ENCODE data around the gene CEMP1.
A peak's percentile ranks its signal among the peaks of the same experiment; 100 is the strongest.
"Not testable (repeated sequence)": the region's sequence is repeated elsewhere in the genome, so short reads cannot be mapped to it uniquely, and the experiment has no call there.

CEMP1 gene

DNA sequence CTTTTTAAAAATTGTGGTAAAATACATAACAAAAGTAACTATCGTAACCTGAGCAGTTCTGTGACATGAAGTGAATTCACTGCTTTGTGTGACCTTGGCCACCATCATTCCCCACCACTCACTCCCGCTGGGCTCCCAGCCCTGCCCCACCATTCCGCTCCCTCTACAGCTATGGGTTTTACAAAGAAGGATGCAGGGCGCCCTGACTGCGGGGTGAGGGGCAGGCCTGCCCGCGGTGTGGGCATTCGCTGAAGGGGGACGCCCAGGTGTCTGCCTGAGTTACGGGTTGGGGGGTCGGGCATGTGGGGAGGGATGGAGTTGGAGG, at the start of gene CEMP1:
CEMP1 (minus strand) TSS at position 38 of the 325 bp plus-strand sequence. CDS start 335 bp downstream, outside the sequence.
- no peak for DNase-seq

DNA sequence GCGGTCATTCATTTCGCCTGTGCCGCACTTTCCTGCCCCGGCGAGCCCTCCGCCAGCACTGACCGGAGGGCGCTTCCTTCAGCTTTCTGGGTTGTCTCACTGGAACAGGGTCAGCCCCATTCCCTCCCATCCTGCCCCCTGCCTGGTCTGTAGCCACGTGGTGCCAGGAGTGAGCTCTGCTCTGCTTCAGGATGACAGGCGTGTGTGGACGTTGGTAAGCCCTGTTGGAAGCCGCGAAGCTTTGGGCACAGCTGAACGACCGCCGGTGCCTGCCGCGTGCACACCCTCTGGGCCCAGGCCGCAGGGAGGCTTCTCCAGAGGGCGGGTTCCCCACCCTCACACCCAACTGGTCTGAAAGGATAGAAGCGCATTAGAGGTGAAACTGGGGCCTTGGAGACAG, 49.6 kb upstream of the CEMP1 start:
- DNase-seq = not testable (repeated sequence)

DNA sequence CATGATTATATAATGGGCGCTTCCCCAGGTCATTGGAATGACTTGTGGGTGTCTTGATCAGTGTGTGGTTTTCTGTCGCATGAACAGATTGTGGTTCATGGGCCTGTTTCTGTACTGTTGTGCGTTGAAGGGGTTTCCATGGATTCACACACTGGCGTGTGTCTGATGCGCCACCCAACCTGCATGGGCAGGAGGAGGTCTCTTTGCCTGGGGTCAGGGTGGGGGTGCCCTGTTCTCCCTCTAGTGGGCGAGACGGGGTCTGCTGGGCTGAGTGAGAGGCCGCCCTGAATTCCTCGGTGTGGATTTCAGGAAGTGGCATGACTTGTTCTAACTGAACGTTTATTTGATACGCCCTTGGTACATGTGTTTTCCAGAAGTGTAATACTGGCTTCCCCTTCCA, 48.9 kb upstream of the CEMP1 start:
- not testable (repeated sequence) for DNase-seq

DNA sequence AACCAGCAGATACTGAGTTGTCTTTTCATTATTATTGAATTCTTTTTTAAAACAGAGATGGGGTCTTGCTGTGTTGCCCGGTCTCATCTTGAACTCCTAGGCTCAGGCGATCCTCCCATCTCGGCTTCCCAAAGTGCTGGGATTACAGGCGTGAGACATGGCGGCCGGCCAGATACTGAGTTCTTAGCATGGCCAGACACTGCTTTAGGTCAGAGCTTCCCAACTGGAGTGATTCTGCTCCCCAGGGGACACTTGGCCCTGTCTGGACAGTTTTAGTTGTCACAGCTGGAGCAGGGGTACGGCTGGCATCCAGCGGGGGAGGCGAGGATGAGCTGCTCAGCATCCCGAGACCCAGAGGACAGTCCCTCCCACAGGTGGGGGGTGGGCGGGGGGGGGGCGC, 47.7 kb upstream of the CEMP1 start:
- not testable (repeated sequence) for DNase-seq

DNA sequence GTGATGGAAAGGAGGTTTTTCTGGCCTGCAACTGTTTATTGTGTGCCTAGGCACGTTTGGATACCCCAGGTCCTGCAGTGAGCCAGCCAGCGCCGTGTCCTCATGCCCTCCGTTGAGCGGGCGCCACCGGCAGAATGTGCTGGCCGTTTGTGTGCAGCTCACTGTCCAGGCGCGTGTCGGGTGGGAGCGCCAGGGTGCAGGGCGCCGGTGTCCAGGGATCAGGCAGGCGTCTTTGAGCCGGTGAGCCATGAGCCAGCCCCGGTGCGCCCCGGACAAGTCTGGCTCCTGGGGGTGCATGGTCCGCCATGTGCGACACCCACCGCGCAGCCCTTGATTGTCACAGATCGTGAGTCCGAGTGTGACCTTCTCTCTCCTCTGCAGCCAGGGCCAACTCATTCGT, 45.8 kb upstream of the CEMP1 start:
- not testable (repeated sequence) for DNase-seq

- not testable (repeated sequence) for DNase-seq
Observed at GRCh38 chr16:2575839-2576238, 44.6 kb upstream of the CEMP1 start.

GRCh38 chr16:2572704-2573103, 41.5 kb upstream of the CEMP1 start:
- not testable (repeated sequence) for DNase-seq

GRCh38 chr16:2568573-2568972, 37.4 kb upstream of the CEMP1 start:
- not testable (repeated sequence) for DNase-seq

DNA sequence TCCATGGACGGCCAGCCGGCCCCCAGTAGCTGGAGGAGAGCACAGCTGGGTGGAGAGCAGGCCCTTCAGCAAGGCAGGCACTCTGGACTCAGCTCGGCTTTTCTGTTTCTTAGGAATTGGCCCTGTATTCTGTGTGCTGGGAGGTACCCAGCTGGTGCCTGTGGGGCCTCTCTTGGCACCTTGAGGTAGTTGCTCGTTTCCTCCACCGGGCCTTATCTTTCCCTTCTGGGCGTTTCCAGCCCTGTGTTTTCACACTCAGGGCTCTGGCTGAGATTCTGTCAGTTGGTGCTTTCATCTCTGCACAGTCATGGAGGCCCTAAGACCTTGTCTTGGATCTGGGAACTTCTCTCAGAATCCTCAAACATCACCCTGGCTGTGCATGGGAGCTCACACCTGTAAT, 36.3 kb upstream of the CEMP1 start:
- not testable (repeated sequence) for DNase-seq

DNA sequence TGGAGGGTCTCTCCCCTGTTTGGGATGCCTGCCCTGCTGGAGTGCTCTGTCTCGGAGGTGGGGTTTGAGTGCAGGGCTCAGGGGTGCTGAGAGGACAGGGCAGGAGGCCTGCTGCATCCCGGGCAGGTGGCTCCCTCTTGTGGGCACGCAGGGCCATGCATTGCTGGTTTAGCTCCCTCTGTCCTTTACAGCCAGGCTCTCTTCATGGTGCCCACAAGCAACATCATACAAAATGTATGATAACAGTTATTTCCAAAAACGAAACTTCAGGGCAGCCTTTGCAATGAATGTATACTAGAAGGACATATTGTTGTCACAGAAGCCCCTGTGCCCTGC, 29.6 kb upstream of the CEMP1 start:
- DNase-seq = not testable (repeated sequence)

DNA sequence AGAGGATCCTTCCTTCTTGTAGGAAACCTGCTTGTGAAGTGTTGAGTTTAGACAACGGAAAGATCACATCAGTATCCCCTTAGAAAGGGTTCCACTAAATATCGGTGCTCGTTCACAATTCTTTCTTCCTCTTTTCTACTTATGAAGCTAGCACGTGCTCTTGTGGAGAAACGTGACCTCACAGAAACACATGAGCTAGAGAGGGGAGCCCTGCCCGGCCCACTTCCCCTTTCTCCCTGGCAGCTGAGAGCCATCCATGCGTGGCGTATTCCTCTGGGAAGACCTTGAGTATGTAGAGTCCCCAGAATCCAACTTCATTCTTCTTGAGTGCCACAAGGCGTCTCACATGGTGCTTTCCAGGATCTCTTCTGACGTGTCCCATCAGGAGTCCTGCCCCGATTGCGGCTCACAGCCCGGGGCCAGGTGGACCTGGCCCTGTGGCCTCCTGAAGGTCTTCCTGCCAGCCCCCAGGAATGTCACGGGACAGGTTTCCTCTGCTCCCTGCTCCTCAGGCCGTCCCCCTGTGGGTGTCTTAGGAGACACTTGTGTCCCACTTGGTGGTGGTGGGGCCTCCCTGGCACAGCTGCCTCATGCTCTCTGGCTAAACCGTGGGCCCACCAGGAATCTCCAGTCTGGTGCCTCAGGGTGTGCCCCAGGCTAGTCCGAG, 29.1 kb upstream of the CEMP1 start:
- not testable (repeated sequence) for DNase-seq

GRCh38 chr16:2557150-2557549, 25.9 kb upstream of the CEMP1 start:
- not testable (repeated sequence) for DNase-seq

- not testable (repeated sequence) for DNase-seq
Observed at GRCh38 chr16:2554709-2555425, 23.7 kb upstream of the CEMP1 start.

DNA sequence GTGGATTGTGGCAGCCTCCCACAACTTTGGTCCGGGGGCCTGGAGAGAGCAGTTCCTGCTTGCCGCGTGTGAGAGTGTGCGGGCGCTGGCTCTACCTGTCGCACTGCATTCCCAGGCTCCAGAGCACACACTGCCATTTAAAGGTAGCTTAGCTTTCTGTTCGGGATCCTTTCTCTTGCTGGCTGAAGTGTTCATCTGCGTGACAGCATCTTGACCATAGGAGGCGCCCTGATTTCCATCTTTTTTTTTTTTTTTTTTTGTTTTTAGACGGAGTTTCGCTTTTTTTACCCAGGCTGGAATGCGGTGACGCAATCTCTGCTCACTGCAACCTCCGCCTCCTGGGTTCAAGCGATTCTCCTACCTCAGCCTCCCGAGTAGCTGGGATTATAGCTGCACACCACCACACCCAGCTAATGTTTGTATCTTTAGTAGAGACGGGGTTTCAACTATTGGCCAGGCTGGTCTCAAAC, 20.2 kb upstream of the CEMP1 start:
- DNase-seq = not testable (repeated sequence)

DNA sequence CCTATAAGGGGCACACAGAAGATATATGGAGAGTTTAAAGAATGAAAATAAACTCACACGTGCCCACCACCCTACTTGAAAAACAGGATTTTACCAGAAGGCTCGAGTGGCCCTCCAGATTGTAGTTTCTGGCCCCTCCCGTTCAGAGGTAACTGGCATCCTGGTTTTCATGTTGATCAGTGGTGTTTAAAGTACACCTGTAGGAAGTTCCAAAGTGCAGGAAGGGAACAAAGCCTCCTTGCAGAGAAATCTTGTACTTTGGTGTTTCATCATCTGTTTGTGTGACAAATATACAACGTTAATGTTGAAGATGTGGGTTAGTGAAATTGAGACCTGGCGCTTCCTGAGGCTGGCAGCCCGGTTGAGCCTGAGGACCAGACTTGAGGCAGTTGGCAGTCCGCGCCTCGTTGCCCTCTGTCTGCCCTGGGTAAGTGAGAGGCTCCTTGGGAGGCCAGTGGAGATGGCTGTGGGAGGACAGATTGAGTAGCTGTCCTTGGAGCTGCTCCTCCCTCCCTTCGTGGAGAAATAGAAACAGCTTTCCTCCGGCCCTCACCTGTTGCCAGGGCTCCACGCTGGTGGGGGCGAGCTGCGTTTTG, 19.2 kb upstream of the CEMP1 start:
- not testable (repeated sequence) for DNase-seq

DNA sequence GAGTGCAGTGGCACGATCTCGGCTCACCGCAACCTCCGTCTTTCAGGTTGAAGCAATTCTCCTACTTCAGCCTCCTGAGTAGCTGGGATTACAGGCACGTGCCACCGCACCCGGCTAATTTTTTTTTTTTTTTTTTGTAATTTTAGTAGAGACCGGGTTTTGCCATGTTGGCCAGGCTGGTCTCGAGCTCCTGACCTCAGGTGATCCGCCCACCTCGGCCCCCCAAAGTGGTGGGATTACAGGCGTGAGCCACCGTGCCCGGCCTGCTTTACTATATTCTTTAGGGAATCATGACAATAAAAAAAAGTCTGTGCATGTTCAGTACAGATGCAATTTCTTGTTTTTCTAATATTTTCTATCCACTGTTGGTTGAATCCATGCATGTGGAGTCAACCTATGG, 12.6 kb upstream of the CEMP1 start:
- DNase-seq = not testable (repeated sequence)

- peak; percentile 20 for DNase-seq
Observed at GRCh38 chr16:2541409-2541808, 10.2 kb upstream of the CEMP1 start.

DNA sequence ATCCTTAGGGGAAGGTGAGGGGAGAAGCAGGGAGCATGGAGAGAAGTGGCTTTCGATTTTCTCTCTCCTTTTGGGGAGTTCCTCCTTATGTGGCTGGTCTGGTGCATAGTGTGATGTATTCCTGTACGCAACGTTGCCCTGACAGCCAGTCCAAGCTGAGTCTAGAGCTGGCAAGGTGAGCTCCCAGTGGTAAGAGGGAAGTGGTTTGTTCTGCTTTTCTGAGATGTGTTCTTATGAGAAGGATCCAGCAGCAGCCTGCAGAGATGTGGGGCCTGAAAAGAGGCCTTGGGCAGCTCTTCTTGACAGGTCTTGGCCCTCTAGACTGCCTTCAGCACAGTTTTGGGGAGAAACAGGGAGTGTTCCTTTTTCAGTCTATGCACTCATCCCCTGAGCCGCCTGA, 9.7 kb upstream of the CEMP1 start:
- DNase-seq = not testable (repeated sequence)

DNA sequence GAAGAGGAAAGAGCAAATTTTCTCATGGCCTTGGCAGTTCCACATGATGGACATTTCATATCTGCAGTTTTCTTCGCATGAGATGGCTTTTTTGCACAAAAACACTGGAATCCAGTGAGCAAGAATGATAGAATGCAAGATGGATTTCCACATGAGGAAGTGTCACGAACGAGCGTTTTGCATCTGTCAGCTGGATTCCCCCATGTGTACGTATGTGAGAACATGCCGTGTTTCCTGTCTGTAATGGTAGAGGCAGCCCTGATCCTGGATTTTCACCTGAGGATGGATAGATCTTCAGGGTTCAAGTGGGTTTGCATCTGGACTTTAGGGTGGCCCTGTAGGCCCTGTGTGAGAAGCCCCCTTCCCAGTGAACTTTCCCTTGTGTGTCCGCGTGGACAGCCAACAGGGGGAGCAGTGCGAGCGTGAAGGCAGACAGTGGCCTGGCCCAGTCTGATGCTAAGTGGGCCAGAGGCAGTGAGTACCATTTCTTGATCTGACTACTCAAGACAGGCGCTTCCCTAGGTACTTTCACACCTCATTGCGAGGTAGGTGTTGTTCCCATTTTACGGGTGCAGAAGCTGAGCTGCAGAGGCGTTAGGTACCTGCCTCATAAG, 8.7 kb upstream of the CEMP1 start:
- not testable (repeated sequence) for DNase-seq

GRCh38 chr16:2539192-2539844, 8.1 kb upstream of the CEMP1 start:
- not testable (repeated sequence) for DNase-seq

GRCh38 chr16:2537451-2538379, 6.5 kb upstream of the CEMP1 start, which contains the start of gene PDPK1:
Gene PDPK1 (plus strand): TSS chr16:2538021. CDS start chr16:2538113, 92 bp downstream.
- DNase-seq = peak; percentile 97

DNA sequence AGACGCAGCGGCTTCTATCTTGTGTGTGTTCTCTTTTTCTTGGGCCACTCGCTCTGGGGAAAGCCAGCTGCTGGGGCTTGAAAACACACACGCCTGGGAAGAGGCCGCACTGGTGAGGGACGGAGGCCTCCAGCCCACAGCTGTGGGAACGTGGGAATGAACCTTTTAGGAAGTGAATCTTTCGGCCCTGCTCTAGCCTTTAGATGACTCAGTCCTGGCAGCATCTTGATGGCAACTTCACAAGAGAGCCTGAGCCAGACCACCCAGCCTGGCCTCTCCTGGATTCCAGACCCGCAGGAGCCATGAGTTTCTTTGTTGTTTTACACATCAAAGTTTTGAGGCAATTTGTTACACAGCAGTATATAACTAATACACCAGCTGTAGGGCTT, 4.4 kb upstream of the CEMP1 start:
- DNase-seq = no peak
